ENCODE measurements around the gene ATF4.

ATF4 gene

GRCh38 chr22:39527481-39527961 is 7.2 kb downstream of the ATF4 start:
- Histone ChIP-seq H3K4me3 (ENCODE audit: low read length) (no peak overlapping the region), H3K36me3 (ENCODE audit: control insufficient read depth, insufficient read depth, low read length) (peaks cover 21% of the 10 kb centered on the region), H3K4me1 (ENCODE audit: control insufficient read depth, insufficient read depth, low read length) (peaks cover 57% of the 10 kb centered on the region), H3K9me3 (ENCODE audit: control insufficient read depth, low read length) (no peaks in the 10 kb centered on the region), H3K9ac (ENCODE audit: low read length) (no peak overlapping the region), H3K27me3 (ENCODE audit: control insufficient read depth, insufficient read depth, low read length) (no peaks in the 10 kb centered on the region)

- H3K4me1 ChIP-seq (ENCODE audit: control insufficient read depth, insufficient read depth, low read length): peaks cover 57% of the 10 kb centered on the region
- no peak overlapping the region for H3K4me3 ChIP-seq (ENCODE audit: low read length)
- peak overlapping the region; percentile 22 for H3K9ac ChIP-seq (ENCODE audit: low read length)
- H3K9me3 ChIP-seq (ENCODE audit: control insufficient read depth, low read length): no peaks in the 10 kb centered on the region
- H3K27me3 ChIP-seq (ENCODE audit: control insufficient read depth, insufficient read depth, low read length): no peaks in the 10 kb centered on the region
- peaks cover 21% of the 10 kb centered on the region for H3K36me3 ChIP-seq (ENCODE audit: control insufficient read depth, insufficient read depth, low read length)
These were observed 7.8 kb downstream of the ATF4 start for GRCh38 chr22:39528080-39528661.

- Histone ChIP-seq H3K4me1 (ENCODE audit: control insufficient read depth, insufficient read depth, low read length) (peaks cover 57% of the 10 kb centered on the region), H3K4me3 (ENCODE audit: low read length) (peak overlapping the region; percentile 27), H3K36me3 (ENCODE audit: control insufficient read depth, insufficient read depth, low read length) (peaks cover 21% of the 10 kb centered on the region), H3K27me3 (ENCODE audit: control insufficient read depth, insufficient read depth, low read length) (no peaks in the 10 kb centered on the region), H3K9me3 (ENCODE audit: control insufficient read depth, low read length) (no peaks in the 10 kb centered on the region), H3K9ac (ENCODE audit: low read length) (peak overlapping the region; percentile 22)
These were observed 8.5 kb downstream of the ATF4 start for GRCh38 chr22:39528681-39529486.

GRCh38 chr22:39529487-39529851 is 9.1 kb downstream of the ATF4 start:
- H3K9ac ChIP-seq (ENCODE audit: low read length): peak overlapping the region; percentile 22
- peak overlapping the region; percentile 27 for H3K4me3 ChIP-seq (ENCODE audit: low read length)
- H3K36me3 ChIP-seq (ENCODE audit: control insufficient read depth, insufficient read depth, low read length): peaks cover 16% of the 10 kb centered on the region
- no peaks in the 10 kb centered on the region for H3K9me3 ChIP-seq (ENCODE audit: control insufficient read depth, low read length)
- peaks cover 57% of the 10 kb centered on the region for H3K4me1 ChIP-seq (ENCODE audit: control insufficient read depth, insufficient read depth, low read length)
- no peaks in the 10 kb centered on the region for H3K27me3 ChIP-seq (ENCODE audit: control insufficient read depth, insufficient read depth, low read length)

- H3K36me3 ChIP-seq (ENCODE audit: control insufficient read depth, insufficient read depth, low read length): peaks cover 16% of the 10 kb centered on the region
- no peaks in the 10 kb centered on the region for H3K9me3 ChIP-seq (ENCODE audit: control insufficient read depth, low read length)
- H3K4me3 ChIP-seq (ENCODE audit: low read length): peak overlapping the region; percentile 27
- no peak overlapping the region for H3K9ac ChIP-seq (ENCODE audit: low read length)
- H3K27me3 ChIP-seq (ENCODE audit: control insufficient read depth, insufficient read depth, low read length): no peaks in the 10 kb centered on the region
- H3K4me1 ChIP-seq (ENCODE audit: control insufficient read depth, insufficient read depth, low read length): peaks cover 63% of the 10 kb centered on the region
These were observed 9.8 kb downstream of the ATF4 start for GRCh38 chr22:39530116-39530515.

- Histone ChIP-seq H3K9me3 (ENCODE audit: control insufficient read depth, low read length) (no peaks in the 10 kb centered on the region), H3K4me3 (ENCODE audit: low read length) (no peak overlapping the region), H3K27me3 (ENCODE audit: control insufficient read depth, insufficient read depth, low read length) (no peaks in the 10 kb centered on the region), H3K9ac (ENCODE audit: low read length) (no peak overlapping the region), H3K36me3 (ENCODE audit: control insufficient read depth, insufficient read depth, low read length) (peaks cover 16% of the 10 kb centered on the region), H3K4me1 (ENCODE audit: control insufficient read depth, insufficient read depth, low read length) (peaks cover 63% of the 10 kb centered on the region)
These were observed 10.4 kb downstream of the ATF4 start for GRCh38 chr22:39530692-39531331.

GRCh38 chr22:39532215-39533073 is 12.1 kb downstream of the ATF4 start, which contains the start of gene RPS19BP1:
TSS of gene RPS19BP1 (minus strand) at chr22:39532748. CDS start at chr22:39532738, 10 bp downstream.
- Histone ChIP-seq H3K27me3 (ENCODE audit: control insufficient read depth, insufficient read depth, low read length) (no peaks in the 10 kb centered on the region), H3K9ac (ENCODE audit: low read length) (peak within 1 kb of the TSS; percentile 94), H3K36me3 (ENCODE audit: control insufficient read depth, insufficient read depth, low read length) (peaks cover 16% of the 10 kb centered on the region), H3K4me1 (ENCODE audit: control insufficient read depth, insufficient read depth, low read length) (peaks cover 56% of the 10 kb centered on the region), H3K4me3 (ENCODE audit: low read length) (peak within 1 kb of the TSS; percentile 96), H3K9me3 (ENCODE audit: control insufficient read depth, low read length) (no peaks in the 10 kb centered on the region)

- H3K9ac ChIP-seq (ENCODE audit: low read length): no peak overlapping the region
These were observed 13.7 kb downstream of the ATF4 start for GRCh38 chr22:39534092-39534506.

GRCh38 chr22:39534591-39535356 is 14.4 kb downstream of the ATF4 start:
- Histone ChIP-seq H3K9me3 (ENCODE audit: control insufficient read depth, low read length) (no peaks in the 10 kb centered on the region), H3K4me1 (ENCODE audit: control insufficient read depth, insufficient read depth, low read length) (peaks cover 32% of the 10 kb centered on the region), H3K9ac (ENCODE audit: low read length) (no peak overlapping the region), H3K4me3 (ENCODE audit: low read length) (no peak overlapping the region), H3K27me3 (ENCODE audit: control insufficient read depth, insufficient read depth, low read length) (no peaks in the 10 kb centered on the region), H3K36me3 (ENCODE audit: control insufficient read depth, insufficient read depth, low read length) (peaks cover 7% of the 10 kb centered on the region)

More at GRCh38 chr22:39534092-39534506, 13.7 kb downstream of the ATF4 start:
- H3K4me3 ChIP-seq (ENCODE audit: low read length): no peak overlapping the region
- no peaks in the 10 kb centered on the region for H3K27me3 ChIP-seq (ENCODE audit: control insufficient read depth, insufficient read depth, low read length)
- peaks cover 12% of the 10 kb centered on the region for H3K36me3 ChIP-seq (ENCODE audit: control insufficient read depth, insufficient read depth, low read length)
- no peaks in the 10 kb centered on the region for H3K9me3 ChIP-seq (ENCODE audit: control insufficient read depth, low read length)
- H3K4me1 ChIP-seq (ENCODE audit: control insufficient read depth, insufficient read depth, low read length): peaks cover 39% of the 10 kb centered on the region

- peaks cover 2% of the 10 kb centered on the region for H3K36me3 ChIP-seq (ENCODE audit: control insufficient read depth, insufficient read depth, low read length)
- no peak overlapping the region for H3K9ac ChIP-seq (ENCODE audit: low read length)
- no peak overlapping the region for H3K4me3 ChIP-seq (ENCODE audit: low read length)
These were observed 15.0 kb downstream of the ATF4 start for GRCh38 chr22:39535357-39535725.

More at GRCh38 chr22:39535357-39535725, 15.0 kb downstream of the ATF4 start:
- Histone ChIP-seq H3K4me1 (ENCODE audit: control insufficient read depth, insufficient read depth, low read length) (peaks cover 27% of the 10 kb centered on the region), H3K27me3 (ENCODE audit: control insufficient read depth, insufficient read depth, low read length) (no peaks in the 10 kb centered on the region), H3K9me3 (ENCODE audit: control insufficient read depth, low read length) (no peaks in the 10 kb centered on the region)

All from mucosa of stomach (tissue), 1 donor.